ENCODE data around the gene RGCC.

DNA sequence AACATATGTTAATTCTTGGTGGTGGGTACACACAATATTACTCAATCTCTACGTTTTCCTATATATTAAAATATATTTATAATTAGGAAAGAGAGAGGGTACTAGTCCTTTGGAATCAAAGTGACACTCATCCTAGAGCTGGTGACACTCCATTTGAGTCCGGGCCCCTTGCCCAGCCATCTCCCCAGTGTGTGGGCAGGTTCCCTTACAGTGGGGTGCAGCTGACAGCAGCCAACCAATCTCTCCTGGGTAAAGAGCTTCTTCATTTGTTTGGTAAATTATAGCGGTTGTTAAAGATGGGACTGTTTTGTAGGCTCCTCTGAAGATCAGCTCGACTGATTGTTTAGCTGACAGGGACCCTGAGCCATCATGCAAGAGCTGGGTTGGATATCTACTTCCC, 37.2 kb upstream of the RGCC start:
- TF ChIP-seq, protein P1, sequence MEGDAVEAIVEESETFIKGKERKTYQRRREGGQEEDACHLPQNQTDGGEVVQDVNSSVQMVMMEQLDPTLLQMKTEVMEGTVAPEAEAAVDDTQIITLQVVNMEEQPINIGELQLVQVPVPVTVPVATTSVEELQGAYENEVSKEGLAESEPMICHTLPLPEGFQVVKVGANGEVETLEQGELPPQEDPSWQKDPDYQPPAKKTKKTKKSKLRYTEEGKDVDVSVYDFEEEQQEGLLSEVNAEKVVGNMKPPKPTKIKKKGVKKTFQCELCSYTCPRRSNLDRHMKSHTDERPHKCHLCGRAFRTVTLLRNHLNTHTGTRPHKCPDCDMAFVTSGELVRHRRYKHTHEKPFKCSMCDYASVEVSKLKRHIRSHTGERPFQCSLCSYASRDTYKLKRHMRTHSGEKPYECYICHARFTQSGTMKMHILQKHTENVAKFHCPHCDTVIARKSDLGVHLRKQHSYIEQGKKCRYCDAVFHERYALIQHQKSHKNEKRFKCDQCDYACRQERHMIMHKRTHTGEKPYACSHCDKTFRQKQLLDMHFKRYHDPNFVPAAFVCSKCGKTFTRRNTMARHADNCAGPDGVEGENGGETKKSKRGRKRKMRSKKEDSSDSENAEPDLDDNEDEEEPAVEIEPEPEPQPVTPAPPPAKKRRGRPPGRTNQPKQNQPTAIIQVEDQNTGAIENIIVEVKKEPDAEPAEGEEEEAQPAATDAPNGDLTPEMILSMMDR (IDR thresholded peaks at IDR 0.05): no peak
- TF ChIP-seq POLR2A (IDR thresholded peaks at IDR 0.05) (no peak), EP300 (IDR thresholded peaks at IDR 0.05) (no peak)
